Body of pancreas (tissue), 4 donors: ENCODE measurements around the gene ARL14EP.

Experiments
- POLR2A ChIP-seq, 3 donors: fragments of 450-650 bp; IDR thresholded peaks; one replicate each; pipeline ENCODE4 v1.6.1; 2016; ENCODE audit warnings: antibody characterized with exemption in 3 of 3, mild to moderate bottlenecking in 2 of 3
- TF ChIP-seq, protein P1 (sequence below), 7 experiments: fragments of 450-650 bp in 4 of 7; fragments of 200-600 bp in 3 of 7; sonication (generic) in 3 of 7; IDR thresholded peaks; one replicate each; pipeline ENCODE4 v1.5.1; 2016 to 2019; ENCODE audit warnings: antibody characterized with exemption in 7 of 7

DNA sequence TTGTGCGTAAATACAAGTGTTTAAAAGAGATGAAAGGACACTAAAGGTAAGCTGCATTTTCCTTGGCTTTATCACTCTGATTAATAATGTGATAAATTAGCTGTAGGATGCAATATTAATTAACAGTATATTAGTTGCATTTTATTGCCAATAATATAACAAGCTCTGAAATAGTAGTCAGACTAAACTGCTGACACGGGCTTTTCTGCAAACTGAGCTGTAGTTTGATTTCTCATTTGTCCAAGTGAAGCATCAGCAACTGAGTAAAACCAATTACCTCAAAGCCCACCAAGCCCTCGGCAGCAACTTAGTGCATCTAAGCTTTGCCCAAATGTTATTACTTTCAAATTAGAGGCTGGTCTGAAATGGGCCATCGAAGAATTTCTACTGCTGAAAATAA, 33.5 kb downstream of the ARL14EP start:
- TF ChIP-seq, protein P1, sequence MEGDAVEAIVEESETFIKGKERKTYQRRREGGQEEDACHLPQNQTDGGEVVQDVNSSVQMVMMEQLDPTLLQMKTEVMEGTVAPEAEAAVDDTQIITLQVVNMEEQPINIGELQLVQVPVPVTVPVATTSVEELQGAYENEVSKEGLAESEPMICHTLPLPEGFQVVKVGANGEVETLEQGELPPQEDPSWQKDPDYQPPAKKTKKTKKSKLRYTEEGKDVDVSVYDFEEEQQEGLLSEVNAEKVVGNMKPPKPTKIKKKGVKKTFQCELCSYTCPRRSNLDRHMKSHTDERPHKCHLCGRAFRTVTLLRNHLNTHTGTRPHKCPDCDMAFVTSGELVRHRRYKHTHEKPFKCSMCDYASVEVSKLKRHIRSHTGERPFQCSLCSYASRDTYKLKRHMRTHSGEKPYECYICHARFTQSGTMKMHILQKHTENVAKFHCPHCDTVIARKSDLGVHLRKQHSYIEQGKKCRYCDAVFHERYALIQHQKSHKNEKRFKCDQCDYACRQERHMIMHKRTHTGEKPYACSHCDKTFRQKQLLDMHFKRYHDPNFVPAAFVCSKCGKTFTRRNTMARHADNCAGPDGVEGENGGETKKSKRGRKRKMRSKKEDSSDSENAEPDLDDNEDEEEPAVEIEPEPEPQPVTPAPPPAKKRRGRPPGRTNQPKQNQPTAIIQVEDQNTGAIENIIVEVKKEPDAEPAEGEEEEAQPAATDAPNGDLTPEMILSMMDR (IDR thresholded peaks at IDR 0.05): no peak
- no peak for TF ChIP-seq POLR2A (IDR thresholded peaks at IDR 0.05)
